OCI-LY1 (cell line): Measurements from ENCODE around the gene CIAO3.

Experiments
- CTCF ChIP-seq: fragments of 200-600 bp; sonication (generic), shearing (Covaris generic); IDR thresholded peaks from 2 replicates; pipeline ENCODE4 v1.5.1; 2017; ENCODE audit warnings: mild to moderate bottlenecking, antibody characterized with exemption, low read length, moderate library complexity, mixed read lengths
- EZH2 ChIP-seq: fragments of 200-600 bp; sonication (generic), shearing (Covaris generic); IDR thresholded peaks from 2 replicates; pipeline ENCODE4 v1.8.0; 2017; ENCODE audit warnings: borderline replicate concordance, mixed run types, mild to moderate bottlenecking, antibody characterized with exemption, low read length, moderate library complexity, mixed read lengths

- TF ChIP-seq CTCF, result no peak
- TF ChIP-seq EZH2, result no peak
These were observed 29.7 kb downstream of the CIAO3 start for GRCh38 chr16:711084-711483.
